GM03348 (cell line): Measurements from ENCODE around the gene TRMT10B.
"Not testable (repeated sequence)": the region's sequence is repeated elsewhere in the genome, so short reads cannot be mapped to it uniquely, and the experiment has no call there.

Source experiments
- DNase-seq: peaks from one replicate; pipeline ENCODE4 v3.0.0; 2012; ENCODE audit warnings: low spot score

The TRMT10B gene

GRCh38 chr9:37800631-37801286 lies 47.2 kb downstream of the TRMT10B start, which contains the start of gene DCAF10:
Gene DCAF10 (plus strand): TSS chr9:37800797. CDS start chr9:37800867, 70 bp downstream.
- DNase-seq, result peak; percentile 91

DNA sequence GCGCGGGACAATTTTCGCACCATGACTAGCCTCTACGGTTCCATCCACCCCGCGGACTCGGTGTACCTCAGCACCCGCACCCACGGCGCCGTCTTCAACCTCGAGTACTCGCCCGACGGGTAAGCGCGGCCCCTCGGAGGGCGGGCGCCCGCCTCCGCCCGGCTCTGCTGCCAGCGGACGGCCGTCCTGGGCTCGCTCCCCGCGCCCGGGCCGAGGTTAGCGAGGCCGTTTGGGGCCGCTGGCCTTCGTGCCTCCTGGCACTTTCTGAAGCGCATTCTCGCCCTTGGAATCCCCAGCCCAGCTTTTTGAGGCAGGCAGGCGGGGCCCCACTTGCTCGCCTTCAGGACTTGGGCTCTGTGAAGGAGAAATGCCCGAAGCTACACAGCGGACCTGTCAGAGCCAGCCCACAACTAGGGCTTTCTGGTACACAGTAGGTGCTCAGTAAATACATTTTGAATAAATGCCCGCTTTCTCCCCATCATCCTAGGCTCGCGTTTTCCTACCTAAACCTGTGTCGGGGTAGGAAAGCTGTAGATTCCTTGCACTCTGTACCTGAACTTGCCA lies 47.8 kb downstream of the TRMT10B start:
- peak; percentile 60 for DNase-seq

DNA sequence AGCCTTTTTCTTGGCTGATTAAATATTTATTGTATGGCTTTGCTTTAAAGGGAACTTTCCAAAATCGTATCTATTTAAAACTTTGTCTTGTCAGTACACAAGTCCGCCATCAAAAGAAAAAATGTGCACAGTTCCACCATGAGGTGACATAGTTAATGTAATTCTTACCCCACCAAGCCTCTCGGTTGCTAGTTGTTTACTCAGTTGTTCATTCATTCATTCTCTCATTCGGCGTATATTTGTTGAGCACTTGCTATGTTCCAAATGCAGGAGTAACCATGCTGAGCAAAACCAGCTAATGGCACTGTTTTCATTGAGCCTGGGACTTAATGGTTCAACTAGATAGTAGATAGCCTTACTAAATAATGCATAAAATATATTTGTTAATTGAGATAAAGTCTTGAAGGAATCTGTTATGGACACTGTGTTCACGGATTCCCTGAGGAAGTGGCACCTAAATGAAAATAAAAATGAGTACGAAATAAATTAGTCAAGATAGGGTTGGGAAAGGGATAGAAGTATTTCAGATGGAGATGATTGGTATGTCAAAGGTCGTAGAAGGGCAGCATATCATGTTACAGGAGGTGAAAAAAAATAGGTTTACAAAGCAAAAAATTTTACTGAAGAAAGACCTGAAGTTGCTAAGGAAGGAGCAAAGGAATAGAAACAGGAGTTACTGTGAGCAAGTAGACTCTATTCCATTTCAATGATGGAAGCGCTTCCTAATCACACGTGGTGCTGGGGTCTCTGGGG lies 48.5 kb downstream of the TRMT10B start:
- no peak for DNase-seq

- no peak for DNase-seq
Observed at GRCh38 chr9:37806271-37806670, 52.7 kb downstream of the TRMT10B start.

DNA sequence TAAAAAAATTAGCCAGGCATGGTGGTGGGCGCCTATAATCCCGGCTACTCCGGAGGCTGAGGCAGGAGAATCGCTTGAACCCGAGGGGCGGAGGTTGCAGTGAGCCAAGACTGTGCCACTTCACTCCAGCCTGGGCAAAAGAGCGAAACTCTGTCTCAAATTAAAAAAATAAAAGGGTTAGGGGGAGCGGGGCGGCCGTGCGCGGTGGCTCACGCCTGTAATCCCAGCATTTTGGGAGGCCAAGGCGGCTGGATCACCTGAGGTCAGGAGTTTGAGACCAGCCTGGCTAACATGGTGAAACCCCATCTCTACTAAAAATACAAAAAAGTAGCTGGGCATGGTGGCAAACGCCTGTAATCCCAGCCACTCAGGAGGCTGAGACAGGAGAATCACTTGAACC lies 56.1 kb downstream of the TRMT10B start:
- not testable (repeated sequence) for DNase-seq

DNA sequence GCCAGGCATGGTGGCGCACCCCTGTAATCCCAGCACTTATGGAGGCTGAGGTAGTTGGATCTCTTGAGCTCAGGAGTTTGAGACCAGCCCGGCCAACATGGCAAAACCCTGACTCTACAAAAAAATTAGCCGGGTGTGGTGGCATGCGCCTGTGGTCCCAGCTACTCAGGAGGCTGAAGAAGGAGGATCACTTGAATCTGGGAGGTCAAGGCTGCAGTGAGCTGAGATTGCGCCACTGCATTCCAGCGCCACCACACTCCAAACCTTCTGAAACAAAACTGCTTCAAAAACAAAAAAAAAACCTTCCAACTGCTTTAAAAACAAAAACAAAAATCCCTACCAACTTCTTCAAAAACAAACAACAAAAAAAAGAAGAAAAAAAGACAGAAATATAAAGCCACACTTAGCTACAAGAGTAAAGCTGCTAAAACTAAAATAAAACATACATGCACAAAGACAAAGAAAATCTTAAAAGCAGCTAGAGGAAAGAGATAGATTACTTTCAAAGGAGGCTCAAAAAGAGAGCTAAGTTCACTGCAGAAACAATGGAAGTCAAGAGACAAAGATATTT lies 58.4 kb downstream of the TRMT10B start:
- DNase-seq, result no peak

DNA sequence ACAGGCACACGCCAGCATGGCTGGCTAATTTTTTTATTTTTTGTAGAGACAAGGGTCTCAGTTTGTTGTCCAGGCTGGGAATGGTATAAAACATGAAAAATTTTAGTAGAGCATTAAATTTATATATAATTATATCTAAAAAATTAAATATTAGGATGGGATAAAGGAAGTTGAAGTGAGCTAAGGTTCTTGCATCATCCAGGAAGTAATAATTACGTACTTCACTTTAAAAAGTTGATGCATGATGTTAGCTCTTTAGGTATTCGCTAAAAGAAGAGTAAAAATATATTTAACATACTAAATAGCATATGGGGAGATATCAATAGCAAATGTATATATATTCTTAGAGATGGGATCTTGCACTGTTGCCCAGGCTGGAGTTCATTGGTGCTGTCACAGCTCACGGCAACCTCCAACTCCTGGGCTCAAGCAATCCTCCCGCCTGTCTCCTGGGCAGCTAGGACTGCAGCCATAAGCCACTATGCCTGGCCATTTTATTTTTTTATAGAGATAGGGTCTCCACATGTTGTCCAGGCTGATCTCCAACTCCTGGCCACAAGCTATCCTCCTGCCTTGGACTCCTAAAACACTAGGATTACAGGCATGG lies 59.3 kb downstream of the TRMT10B start:
- DNase-seq, result no peak

DNA sequence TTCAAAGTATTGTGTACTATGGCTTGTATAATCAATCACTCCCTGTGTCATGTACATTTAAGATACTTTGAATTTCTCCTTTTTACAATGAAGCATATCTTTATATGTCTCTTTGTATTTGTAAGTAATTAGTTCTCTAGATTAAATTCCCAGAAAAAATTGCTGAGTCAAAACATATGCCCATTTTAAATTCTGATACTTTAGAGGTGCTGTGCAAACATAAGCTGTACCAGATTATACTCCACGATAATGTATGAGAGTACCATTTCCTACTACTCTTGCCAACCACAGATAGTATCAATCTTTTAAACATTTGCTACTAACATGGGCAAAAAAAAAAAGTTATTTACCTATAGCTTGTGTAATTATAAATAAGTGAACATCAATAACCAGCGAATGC lies 65.2 kb downstream of the TRMT10B start:
- no peak for DNase-seq

DNA sequence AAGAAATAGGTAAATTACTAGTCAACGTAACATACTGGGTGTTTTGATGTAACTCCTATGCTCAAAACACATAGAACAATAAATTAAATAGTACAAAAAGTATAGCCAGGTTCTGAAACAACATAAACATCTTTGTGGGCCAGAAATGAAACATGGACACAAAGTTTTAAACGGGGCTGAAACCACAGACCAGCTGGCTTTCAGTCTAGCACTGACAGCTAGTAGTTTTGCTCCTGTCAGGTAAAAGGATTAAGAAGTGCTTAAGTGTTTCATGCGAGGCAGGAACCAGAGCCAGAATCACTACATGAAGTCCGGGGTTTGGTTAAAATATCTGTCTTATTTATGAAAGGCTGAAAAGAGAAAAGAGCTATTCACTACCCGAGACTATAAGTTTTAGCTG lies 66.5 kb downstream of the TRMT10B start:
- no peak for DNase-seq

DNA sequence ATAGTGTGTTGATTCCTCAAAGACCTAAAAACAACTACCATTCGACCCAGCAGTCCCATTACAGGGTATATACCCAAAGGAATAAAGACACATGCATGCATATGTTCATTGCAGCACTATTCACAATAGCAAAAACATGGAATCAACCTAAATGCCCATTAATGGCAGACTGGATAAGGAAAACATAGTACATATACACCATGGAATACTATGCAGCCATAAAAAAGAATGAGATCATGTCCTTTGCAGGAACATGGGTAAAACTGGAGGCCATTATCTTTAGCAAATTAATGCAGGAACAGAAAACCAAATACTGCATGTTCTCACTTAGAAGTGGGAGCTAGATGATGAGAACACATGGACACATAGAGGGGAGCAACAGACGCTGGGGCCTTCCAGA lies 71.6 kb downstream of the TRMT10B start:
- DNase-seq, result not testable (repeated sequence)

GRCh38 chr9:37827483-37828165 lies 74.0 kb downstream of the TRMT10B start:
- no peak for DNase-seq
